HG02870 (cell line): ENCODE data around the gene AMER1.
"Not testable (repeated sequence)": the region's sequence is repeated elsewhere in the genome, so short reads cannot be mapped to it uniquely, and the experiment has no call there.

ENCODE experiments used
- ATAC-seq: cut with Tn5 transposase; IDR thresholded peaks from one replicate; pipeline ENCODE4 v1.9.1; 2021; ENCODE audit warnings: mild to moderate bottlenecking, moderate library complexity; ENCODE audit not compliant: unreplicated experiment

AMER1 gene

GRCh38 chrX:64205441-64205734 is at the start of gene AMER1:
TSS of gene AMER1 (minus strand) at chrX:64205708. CDS start at chrX:64193286, 12,422 bp downstream.
- peak; percentile 41 for ATAC-seq

DNA sequence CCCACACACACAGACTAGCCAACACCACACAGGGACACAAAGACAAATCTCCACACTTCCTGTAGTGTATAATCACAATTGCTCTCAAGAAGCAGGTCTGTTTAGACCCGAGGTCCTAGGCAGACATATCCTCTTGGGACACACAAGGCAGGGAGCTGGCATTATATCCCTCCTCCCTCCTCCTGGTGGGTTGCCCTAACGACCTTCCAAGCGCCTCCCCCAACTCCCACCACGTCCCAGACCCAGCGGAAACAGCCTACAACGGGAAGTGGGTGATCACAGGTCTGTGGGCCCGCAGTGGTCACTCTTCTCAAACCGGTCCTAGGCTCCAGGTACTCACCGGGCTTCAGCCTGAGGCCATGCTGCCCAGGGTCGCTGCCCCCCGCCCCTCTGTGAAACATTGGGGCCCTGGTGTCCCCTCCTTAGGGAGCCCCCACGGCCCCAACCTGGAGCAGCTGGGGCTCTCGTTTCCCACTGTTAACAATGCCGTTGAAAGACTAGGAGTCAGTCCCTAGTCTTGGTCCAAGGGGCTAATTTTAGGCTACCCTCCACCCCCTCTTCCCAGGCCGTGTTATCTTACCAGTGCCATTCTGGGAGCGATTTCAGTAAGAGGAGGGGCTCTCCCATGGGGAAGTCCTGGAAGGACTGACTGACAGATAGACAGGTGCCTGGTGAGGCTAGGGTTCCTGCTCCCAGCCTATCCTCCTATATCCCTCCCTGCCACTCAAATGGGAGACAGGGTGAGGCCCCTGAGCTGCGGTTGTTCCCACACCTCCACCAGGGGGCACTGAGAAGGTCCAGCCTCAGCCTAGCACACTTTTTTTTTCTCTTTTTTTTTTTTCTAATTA is 24.8 kb upstream of the AMER1 start, which contains the start of gene ASB12:
Gene ASB12, minus strand, starts transcription at position 485 of the 848 bp plus-strand sequence. CDS start 4,957 bp downstream, outside the sequence.
- no peak for ATAC-seq

DNA sequence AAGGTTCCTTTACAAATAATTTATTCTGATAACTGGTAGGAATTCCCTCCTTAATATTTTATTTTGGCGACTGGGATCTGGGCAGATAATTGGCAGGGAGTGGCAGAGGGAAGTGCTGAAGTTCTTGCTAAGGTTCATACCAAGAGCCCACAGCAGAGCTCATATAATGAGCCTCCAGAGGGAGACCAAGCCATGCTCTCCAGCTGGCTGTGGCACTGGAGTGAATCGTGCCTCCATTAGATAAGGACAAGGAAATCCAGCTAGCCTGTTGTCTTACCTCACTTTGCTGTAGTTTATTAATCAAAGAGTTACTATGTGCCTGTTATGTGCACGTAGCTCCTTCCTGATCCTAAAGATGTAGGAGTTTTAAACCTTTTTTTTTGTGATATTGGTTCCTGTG is 23.6 kb upstream of the AMER1 start:
- no peak for ATAC-seq

DNA sequence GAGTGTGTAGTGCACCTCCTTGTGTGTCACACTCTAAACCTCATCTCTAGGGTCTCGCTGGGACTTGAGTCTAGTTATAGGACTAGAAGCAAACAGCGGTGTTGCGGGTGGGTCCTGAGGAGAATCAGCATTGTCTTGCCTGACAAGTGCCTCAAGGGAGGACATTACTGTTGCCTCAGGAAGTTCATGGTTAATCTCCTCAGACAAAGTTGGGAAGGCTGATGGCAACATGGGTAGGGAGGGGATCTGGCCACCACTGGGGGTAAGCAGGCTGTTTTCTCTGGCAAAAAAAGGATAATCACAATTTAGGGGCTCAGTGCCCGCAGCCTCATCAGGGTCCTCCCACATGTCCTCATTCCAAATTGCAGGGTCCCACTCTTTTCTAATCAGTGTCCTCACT is 12.5 kb upstream of the AMER1 start:
- no peak for ATAC-seq

DNA sequence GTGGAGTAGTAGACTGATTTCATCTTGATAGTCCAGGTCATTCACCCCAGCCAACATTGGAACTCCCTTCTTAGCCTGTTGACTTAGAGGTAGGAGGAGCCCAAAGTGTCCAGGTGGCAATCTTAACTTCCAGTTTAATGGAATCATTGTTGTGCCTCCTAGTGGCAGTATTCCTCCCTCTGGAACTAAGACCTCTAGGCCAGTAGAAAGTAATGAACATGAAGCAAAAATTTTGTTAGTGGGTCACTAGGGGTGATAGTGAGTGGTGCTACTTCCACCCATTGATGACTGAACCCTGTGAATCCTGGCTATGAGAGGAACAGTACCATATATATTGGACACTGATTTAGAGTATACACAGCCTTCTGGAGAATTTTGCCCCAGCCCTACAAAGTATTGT is 8.5 kb upstream of the AMER1 start:
- not testable (repeated sequence) for ATAC-seq

- ATAC-seq: no peak
Measured at GRCh38 chrX:64206556-64207162, 1.2 kb upstream of the AMER1 start.

GRCh38 chrX:64205735-64206501 is 410 bp upstream of the AMER1 start:
- peak; percentile 89 for ATAC-seq

DNA sequence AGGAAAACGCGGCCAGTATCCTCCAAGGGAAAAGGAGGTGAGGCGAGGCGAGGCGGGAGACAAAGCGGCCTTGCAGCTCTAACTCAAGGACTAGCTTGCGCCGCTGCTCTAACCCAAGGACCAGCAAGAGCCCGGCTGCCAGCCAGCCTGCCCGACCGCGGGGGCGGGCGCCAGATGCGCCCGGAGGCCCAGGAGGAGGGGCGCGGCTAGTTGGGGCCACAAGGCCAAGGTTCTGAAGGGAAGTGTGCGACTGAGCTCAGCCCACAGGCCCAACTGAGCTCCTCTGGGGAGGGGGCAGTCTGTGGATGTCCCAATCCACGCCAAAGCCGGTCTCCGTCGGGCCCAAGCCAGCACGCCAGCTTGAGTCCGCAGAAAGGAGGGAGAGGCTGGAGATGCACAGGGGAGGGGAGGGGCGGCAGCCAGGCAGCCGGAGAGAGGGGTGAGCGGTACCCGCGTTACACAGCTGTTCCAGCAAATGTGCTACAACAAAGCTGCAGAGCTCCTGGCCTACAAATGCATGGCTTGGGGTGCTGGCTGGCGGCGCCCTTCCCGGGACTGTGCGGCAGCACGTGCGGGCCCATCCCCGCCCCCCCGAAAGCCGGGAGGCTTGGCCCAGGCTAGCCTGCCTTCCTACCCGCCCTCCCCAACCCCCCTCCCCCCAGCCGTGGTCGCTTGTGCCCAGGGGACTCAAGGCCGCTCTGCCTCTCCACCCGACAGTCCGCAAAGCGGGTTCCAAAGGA is 637 bp downstream of the AMER1 start:
- ATAC-seq: peak; percentile 10

DNA sequence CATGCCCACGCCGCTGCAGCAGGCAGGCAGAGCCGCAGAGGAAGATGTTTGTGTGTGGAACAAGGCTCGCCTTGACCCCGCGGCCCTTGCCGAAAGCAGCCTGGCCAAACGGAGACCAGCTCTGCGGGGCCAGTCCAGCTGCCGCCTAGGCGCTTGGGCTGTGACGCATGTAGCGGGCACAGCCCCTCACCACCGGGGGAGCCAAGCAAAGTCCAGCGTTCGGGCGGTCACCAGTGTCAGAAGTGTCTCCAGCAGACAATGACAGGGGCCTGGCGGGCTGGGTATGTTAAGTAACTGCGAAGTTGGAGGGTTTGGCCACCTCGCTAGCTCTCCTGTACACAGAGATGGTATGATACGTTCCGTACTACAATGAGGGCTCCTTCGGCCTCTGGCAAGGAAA is 1.3 kb downstream of the AMER1 start:
- no peak for ATAC-seq

GRCh38 chrX:64202808-64203325 is 2.6 kb downstream of the AMER1 start:
- ATAC-seq: no peak

DNA sequence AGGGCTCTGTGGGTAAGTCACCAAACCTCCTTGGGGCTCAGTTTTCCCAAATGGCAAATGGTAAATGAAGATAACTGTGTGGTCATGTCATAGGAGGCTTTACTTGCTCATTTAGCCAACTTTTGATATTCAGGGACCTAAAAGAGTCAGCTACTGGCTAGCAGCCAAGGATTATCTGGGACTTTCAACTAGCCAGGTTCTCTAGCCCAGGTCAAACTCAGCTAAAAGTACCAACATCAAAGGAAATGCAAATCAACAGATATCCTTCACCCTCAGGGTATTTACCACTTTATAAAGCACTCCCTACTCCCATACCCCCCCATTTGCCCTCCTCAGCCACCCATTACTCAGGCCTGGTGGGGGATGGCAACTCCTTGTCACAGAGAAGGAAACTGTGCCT is 7.5 kb downstream of the AMER1 start:
- ATAC-seq: no peak

DNA sequence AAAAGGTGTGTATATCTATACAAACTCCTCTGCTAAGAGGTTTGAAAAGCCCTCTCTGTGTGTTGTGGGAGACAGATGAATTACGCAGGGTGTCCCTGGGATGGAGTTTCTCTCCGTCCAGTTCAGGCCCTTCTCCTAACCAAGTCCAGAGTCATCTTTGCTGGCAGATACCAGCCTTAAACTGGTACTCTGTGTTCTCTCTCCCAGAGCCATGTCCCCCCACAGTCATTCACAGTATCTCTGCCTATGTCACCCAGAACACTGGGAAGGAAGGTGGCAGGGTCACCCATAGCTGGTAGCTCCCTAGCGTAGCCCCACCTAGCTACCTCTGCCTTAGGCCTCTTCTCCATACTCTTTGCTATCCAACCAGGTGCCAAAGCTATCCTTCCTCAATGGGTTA is 8.9 kb downstream of the AMER1 start:
- ATAC-seq: no peak

GRCh38 chrX:64195862-64196261 is 9.6 kb downstream of the AMER1 start:
- ATAC-seq: no peak

DNA sequence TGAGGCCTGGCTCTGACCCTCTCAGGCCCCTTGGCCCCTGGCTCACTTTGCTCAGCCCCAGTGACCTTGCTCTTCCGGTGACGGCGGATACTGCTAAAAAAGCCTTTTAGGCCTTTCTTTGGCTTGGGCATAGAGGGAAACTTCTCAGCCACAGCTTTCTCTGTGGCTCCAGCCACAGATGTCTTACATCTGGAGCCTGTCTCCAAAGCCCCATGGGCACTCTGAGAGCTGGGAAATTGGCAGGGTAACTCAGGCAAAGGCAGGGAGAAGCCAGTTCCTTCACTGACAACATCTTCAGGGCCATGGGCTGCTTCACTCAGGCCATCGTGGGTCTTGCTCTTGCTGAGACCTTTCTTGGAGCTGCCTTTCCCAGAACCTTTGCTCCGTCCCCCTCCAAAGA is 12.8 kb downstream of the AMER1 start:
- ATAC-seq: no peak

GRCh38 chrX:64192040-64192439 is 13.5 kb downstream of the AMER1 start:
- no peak for ATAC-seq

GRCh38 chrX:64191281-64192010 is 14.1 kb downstream of the AMER1 start:
- no peak for ATAC-seq

DNA sequence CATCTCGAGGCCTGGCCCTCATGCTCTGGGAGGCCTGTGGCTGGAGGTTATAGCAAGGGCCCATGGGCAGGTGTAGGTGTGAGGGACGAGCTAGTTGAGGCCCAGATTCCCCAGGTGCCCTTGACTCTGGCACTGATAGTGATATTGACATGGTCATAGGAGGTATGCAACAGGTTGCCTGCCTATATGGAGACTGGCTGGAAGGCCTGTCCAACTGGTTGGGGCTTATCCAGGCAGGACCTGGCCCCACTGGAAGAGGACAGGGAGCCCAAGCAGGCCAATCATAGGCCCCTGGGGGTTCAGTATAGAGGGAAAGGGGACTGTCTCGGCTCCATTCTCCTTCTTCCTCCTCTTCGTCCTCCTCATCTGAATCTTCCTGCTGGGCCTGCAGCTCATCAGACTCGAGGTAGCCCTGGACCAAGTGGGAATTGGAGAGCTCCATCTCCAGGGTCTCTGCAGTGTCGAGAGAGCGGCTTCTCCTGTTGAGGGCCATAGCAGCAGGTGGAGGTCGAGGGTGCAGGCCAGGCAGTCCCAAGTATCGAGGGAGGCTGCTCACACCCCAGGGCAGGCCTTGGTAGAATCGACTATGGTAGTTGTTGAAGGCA is 15.3 kb downstream of the AMER1 start:
- no peak for ATAC-seq

DNA sequence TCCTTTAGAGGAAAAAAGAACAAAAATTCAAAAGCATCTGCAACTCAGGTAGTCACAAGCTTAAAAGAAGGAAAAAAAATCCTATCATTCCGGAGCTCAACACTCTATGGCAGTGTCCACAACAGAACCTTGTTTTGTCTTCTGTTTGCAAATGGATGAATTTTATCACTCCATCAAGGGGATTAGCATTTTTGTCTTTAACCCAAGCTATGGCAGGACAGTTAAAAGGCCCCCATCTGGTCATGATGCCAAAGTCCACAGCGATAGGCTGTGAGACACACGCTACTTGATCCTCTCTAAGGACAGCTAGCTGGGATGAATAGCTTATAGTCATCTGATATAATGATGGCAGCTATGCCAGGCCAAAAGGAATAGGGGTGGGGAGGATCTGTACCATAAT is 16.6 kb downstream of the AMER1 start:
- no peak for ATAC-seq

GRCh38 chrX:64187762-64188150 is 17.8 kb downstream of the AMER1 start:
- no peak for ATAC-seq
